HG03558 (cell line): ENCODE data around the gene GRAP2.
"Not testable (repeated sequence)": the region's sequence is repeated elsewhere in the genome, so short reads cannot be mapped to it uniquely, and the experiment has no call there.

Experiments
- ATAC-seq: cut with Tn5 transposase; IDR thresholded peaks from one replicate; pipeline ENCODE4 v1.9.1; 2021; ENCODE audit warnings: moderate number of reproducible peaks; ENCODE audit not compliant: unreplicated experiment; ENCODE audit errors: extremely low read depth

Gene GRAP2

GRCh38 chr22:39896313-39896996 is 4.4 kb upstream of the GRAP2 start:
- no peak for ATAC-seq

- no peak for ATAC-seq
Observed at GRCh38 chr22:39897841-39898240, 3.0 kb upstream of the GRAP2 start.

GRCh38 chr22:39898997-39899396 is 1.9 kb upstream of the GRAP2 start:
- ATAC-seq: no peak

GRCh38 chr22:39901565-39902146 is 772 bp downstream of the GRAP2 start:
- ATAC-seq: no peak

GRCh38 chr22:39904024-39904423 is 3.1 kb downstream of the GRAP2 start:
- ATAC-seq: not testable (repeated sequence)

- no peak for ATAC-seq
Observed at GRCh38 chr22:39904862-39905261, 4.0 kb downstream of the GRAP2 start.

GRCh38 chr22:39905687-39906086 is 4.8 kb downstream of the GRAP2 start:
- ATAC-seq: no peak

GRCh38 chr22:39906207-39906606 is 5.3 kb downstream of the GRAP2 start:
- ATAC-seq: no peak

- ATAC-seq: no peak
Observed at GRCh38 chr22:39907047-39907446, 6.2 kb downstream of the GRAP2 start.

GRCh38 chr22:39907605-39908097 is 6.8 kb downstream of the GRAP2 start:
- no peak for ATAC-seq

GRCh38 chr22:39908136-39908535 is 7.3 kb downstream of the GRAP2 start:
- ATAC-seq: no peak

- no peak for ATAC-seq
Observed at GRCh38 chr22:39908737-39909136, 7.9 kb downstream of the GRAP2 start.

GRCh38 chr22:39910876-39911613 is 10.2 kb downstream of the GRAP2 start:
- no peak for ATAC-seq

- no peak for ATAC-seq
Observed at GRCh38 chr22:39913321-39913720, 12.4 kb downstream of the GRAP2 start.

GRCh38 chr22:39913886-39914285 is 13.0 kb downstream of the GRAP2 start:
- no peak for ATAC-seq

- no peak for ATAC-seq
Observed at GRCh38 chr22:39914584-39914983, 13.7 kb downstream of the GRAP2 start.

GRCh38 chr22:39915295-39915726 is 14.4 kb downstream of the GRAP2 start:
- no peak for ATAC-seq

- no peak for ATAC-seq
Observed at GRCh38 chr22:39916496-39916895, 15.6 kb downstream of the GRAP2 start.

- no peak for ATAC-seq
Observed at GRCh38 chr22:39917197-39917643, 16.3 kb downstream of the GRAP2 start.

GRCh38 chr22:39917776-39918495 is 17.1 kb downstream of the GRAP2 start:
- ATAC-seq: no peak
